Posterior cingulate gyrus (tissue), 11 donors: ENCODE measurements around the gene SORCS2.

Experiments used
- DNase-seq, 10 donors: peaks; one replicate each; pipeline versions ENCODE4 v3.0.0 to v3.0.0-alpha.2; 2020 to 2021; ENCODE audit warnings: mixed read lengths in 3 of 10
- intact Hi-C: fragments of 100-400 bp; cut with DNase I; formaldehyde crosslinking; loops from one replicate; pipeline ENCODE4 v1.15.1; 2023

The SORCS2 gene

DNA sequence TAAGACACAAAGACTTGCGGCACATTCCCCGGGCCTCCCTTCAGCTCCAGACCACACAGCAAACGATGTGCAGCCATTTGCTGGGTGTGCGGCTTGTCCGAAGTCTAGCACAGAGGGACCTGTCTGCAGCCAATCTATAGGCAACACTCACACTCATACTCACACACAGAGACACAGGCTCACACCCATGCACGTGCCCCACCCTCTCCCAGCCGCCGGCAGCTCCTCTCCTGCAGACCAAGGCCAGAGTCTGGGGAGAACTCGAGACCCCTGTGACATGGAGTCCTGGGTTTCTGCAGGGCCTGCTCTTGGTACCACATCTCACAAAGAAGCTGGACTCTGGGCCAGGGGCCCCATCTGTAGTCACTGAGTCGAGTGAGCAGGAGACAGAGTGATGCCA lies 487.8 kb downstream of the SORCS2 start:
- DNase-seq = peak in 3 of 10 donors; percentile 47 to 74 (median 65)
- intact Hi-C loops = no loop called here

DNA sequence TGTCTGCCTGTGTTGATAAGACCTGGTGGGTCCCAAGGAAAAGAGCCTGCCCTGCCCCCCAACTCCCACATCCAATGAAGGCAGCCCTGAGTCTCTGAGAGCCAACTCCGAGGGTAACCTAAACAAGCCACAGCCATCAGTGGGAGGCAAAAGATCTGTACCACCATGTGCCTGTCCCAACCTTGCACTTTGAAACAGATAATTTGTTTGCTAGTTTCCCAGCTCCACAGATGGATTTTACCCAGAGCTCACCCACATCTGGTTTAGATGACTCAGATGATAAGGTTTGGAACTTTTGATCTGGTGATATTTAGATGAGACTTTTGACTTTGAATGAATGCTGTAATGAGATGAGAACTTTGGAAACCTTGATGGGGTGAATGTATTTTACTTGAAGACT lies 488.4 kb downstream of the SORCS2 start:
- intact Hi-C loops = no loop called here
- DNase-seq = peak in 2 of 10 donors; percentile 26 to 59

DNA sequence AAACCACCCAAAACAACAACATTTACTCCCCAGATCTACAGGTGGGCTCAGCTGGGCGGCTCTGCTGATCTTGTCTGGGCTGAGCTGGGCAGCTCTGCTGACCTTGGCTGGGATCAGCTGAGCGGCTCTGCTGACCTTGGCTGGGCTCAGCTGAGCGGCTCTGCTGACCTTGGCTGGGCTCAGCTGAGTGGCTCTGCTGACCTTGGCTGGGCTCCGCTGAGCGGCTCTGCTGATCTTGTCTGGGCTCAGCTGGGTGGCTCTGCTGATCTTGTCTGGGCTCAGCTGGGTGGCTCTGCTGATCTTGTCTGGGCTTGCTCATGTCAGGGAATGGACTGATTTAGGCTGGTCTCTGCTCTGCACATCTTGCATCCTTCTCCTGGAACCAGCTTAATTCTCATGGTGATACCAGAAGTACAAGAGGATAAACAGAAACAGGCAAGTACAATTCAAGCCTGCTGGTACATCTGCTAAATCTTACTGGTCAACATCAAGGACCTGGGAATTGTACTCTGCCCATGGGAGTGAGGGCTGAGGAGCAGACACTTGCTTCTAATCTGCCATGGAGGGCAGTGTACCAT lies 490.9 kb downstream of the SORCS2 start:
- intact Hi-C loops = no loop called here
- DNase-seq = peak in 2 of 10 donors; percentile 23 to 44

DNA sequence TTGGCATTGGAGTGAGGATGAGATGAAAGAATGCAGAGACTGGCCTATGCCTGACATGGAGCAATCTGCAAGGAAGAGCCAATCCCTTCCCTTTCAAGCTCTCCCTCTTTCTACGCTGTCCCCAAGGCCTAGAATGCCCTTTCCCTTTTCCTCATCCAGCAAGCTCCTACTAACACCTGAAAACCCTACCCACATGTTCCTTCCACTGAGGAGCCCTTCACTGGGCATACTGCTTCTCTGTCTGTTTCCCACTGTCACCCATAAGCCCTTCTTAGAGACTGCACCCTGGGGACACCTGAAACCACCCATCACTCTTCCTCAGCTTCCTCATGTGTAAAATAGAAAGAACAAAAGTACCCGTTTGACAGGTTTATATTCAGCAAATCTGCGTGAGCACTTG lies 492.0 kb downstream of the SORCS2 start:
- intact Hi-C loops = no loop called here
- DNase-seq = peak in 1 of 10 donors; percentile 15

DNA sequence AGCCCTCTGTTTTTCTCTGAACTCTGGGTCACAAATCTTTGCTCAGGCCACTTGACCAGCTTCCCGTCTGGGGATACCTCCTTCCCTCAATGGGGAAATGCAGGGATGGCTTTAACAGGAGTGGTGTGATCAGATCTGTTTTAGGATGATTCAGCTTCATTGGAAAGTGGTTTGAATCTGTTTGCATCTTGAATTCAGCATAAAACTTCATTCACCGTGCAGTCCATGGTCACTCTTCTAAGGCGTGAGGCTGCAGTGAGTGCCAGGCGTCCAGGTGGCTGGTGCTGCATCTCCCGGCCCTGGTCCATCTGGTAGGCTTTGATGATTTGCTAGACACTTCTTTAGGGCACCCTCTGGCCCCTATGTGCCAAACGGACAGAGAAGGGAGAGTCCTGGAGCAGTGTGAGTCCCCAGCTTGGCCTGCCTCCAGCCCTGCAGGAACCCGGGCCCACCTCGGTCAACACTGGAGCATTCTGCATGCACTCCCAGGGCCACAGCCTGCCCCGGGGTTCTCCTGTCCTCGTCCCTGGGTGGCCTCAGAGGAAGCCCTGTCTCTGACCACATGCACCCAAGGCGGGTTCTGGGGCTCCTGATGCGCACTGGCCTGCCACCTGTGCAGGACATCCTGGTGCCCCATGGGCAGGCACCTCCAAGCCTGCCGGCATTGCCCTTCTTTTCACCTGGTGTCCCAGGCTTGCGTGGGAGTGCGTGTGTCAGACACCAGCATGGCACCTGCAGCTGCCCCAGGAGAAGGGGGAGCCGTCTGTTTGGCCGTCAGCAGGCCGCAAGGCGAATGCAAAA lies 493.9 kb downstream of the SORCS2 start:
- peak in 3 of 10 donors; percentile 49 to 81 (median 58) for DNase-seq
- intact Hi-C loops = no loop called here

DNA sequence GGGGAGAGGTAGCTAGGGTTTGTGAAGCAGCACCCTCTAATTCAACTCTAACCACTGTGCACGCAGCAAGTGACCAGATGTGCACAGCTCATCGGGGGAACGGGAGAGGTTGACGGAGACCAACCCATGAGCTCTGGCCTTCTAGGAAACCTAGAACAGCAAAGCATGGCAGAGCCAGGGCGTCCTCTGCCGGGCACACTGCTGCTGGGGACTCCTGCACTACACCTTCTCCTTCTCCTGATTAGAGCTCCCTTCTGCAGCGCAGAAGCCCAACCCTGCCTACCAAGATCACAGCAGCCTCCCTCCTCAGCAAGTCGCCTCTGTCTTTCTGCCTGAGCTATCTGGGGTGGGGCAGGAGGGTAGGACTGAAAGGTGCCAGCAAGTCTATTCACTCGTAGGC lies 494.7 kb downstream of the SORCS2 start:
- peak in 3 of 10 donors; percentile 42 to 60 (median 57) for DNase-seq
- intact Hi-C loops = no loop called here

DNA sequence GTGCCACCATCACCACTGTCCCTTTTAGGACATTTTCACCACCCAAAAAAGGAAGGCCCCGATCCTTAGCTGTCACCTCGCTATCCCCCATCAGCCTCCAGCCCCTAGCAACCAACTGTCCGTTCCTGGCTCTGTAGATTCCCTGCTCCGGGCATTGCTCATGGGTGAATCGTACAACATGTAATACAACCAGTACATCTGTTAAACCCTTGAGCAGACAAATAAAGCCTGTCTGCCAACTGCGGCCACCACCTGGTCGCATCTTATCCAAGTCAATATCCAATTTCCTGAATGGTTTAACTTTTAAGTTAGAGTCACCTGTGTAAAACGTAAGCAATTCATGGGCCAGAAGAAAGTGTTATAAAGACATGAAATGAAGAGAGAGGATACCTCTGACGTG lies 495.5 kb downstream of the SORCS2 start:
- intact Hi-C loops = no loop called here
- peak in 3 of 10 donors; percentile 19 to 39 (median 34) for DNase-seq

DNA sequence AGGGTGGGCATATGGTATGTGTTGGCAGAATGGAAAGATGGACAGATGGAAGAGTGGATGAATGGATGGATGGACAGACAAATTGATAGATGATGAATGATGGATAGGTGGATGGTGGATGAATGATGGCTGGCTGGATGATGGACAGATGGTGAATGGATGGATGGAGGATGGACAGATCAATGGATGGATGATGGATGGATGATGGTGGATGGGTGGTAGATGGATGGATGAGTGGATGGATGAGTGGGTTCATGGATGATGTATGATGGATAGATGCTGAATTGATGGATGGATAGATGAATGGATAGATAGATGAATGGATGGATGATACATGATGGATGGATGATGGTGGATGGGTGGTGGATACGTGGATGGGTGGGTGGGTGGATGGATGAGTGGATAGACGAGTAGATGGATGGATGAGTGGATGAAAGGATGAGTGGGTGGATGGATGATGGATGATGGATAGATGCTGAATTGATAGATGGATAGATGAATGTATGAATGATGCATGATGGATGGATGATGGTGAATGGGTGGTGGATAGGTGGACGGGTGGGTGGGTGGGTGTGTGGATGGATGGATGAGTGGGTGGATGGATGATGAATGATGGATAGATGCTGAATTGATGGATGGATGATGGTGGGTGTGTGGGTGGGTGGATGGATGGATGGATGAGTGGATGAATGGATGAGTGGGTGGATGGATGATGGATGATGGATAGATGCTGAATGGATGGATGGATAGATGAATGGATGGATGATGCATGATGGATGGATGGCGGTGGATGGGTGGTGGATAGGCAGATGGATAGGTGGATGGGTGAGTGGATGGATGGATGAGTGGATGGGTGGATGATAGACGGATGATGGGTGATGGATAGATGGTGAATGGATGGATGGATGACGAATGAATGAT lies 497.7 kb downstream of the SORCS2 start:
- DNase-seq = peak in 1 of 10 donors; percentile 2
- intact Hi-C loops = no loop called here

DNA sequence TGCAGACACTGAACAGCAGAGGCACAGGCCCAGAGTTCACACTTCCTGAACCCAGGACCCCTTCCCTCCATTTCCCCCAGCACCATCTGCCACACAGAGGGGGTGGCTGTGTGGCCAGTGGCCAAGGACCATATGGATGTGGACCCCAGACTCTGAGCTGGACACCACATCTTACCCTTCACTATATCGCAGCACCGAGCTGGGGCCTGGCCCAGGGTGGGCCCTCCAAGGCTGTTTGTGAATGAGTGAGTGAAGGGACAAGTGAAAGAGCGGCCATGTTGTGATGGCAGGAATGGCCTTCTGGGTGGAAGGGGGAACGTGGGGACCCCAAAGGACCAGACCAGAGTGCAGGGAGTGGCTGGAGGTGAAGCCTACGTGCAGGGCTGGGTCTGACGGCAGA lies 498.7 kb downstream of the SORCS2 start:
- intact Hi-C loops = no loop called here
- peak in 3 of 10 donors; percentile 54 to 57 (median 57) for DNase-seq

DNA sequence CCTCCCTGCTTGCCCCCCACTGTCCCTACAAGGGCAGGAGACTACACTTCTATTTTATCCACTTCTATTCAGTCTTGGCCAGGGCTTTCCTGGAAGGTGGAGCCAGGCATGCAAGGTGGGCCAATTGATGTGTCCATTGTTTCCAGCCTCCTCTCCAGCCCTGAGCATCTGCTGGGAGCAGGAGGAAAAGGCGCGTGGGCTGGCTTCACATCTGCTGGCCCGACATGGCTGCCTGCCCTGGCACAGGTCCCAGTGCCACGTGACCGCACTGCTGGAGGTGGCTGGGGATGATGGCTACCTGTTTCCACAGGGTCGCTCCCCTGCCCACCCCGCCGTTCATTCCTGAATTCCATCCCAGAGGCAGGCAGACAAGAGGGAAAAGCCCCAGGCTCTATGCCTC lies 499.6 kb downstream of the SORCS2 start:
- peak in 5 of 10 donors; percentile 23 to 85 (median 82) for DNase-seq
- intact Hi-C loops = no loop called here

DNA sequence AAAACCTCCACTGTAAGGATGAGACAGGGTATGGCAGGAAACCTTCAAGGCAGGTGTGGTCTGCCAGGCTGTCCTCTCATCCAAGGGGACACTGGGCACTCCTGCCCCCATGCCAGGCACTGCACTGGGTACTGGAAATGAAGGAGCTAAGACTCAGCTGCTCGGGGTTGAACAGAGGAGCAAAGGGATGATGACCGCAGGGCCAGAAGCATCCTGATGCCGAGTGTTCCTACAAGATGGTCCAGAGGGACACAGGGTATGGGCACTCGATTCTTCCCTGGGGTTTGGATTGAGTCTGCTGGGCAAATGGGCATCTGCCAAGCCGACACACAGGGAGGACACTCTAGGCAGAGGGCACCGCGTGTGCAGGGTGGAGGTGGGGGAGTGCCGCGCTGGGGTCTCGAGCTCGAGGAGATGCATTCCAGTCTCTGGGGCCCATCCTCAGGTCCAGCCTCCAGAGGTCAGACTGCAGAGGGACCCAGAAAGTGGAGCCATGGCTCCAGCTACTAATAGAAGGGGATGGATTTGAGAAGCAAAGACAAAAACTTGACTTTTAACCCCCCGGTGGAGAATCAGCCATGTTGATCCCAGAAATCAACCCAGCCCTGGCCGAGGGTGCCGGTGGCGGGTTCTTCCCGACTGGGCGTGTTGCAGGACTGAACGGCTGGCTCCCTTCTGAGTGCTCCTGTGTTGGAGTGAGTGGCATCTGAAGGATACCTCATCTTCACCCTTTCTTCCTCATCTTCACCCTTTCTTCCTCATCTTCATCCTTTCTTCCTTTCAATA lies 500.3 kb downstream of the SORCS2 start:
- intact Hi-C loops = no loop called here
- peak in 3 of 10 donors; percentile 52 to 71 (median 55) for DNase-seq

DNA sequence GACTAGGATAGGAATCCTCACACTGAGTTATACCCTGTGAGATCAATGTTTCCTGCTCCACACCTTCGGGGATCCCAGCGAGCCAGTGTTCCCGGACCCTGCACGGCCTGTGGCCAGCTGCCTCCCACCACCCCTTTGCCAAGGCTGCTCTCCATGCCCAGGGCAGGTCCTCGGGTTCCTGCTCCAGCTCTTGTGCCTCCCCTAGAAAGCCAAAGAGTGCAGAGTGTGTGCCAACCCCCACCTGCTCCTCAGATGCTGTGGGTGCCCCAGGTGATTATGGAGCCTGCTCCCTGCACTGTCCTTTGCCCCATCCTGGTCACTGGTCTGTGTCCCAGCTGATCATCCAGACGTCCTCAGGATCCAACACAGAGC lies 500.9 kb downstream of the SORCS2 start:
- peak in 3 of 10 donors; percentile 30 to 56 (median 52) for DNase-seq
- intact Hi-C loops = no loop called here

DNA sequence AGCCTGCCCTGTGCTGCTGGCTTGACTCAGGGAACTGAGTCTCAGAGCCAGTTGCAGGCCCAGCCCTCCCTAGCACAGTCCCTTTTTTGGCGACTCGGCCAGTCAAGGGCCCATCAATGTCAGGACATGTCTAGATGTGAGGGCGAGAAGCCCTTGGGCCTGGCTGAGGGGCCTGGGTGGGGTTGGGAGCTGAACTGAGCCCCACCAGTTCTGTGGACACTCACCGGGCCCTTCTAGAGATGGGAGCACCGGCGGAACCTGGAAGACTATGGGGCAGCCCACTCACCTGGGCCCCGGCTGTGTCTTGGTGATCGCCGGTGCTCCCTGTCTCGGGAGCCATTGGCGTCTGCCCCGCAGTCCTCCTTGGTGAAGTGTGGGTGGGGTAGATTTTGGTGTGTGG lies 501.4 kb downstream of the SORCS2 start:
- DNase-seq = peak in 4 of 10 donors; percentile 19 to 79 (median 56)
- intact Hi-C loops = no loop called here

DNA sequence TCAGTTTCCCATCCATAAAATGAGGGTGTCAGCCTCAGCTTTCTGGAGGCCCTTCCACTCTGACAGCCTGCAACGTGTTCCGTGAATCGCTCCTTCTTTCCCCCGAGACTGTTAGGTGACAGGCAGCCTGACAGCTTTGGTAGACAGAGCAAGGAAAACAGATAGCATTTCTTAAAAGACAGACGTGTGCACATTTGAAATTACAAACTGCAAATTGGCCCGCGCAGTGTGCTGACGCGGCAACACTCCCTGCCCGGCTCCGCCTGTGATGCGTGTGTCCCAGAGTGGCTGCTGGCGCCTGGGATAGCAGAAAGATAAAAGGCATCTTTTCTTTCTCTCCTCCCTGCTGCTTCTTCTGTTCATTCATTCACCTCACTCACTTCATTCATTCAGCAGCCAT lies 502.0 kb downstream of the SORCS2 start:
- intact Hi-C loops = no loop called here
- DNase-seq = peak in 4 of 10 donors; percentile 19 to 90 (median 76)

DNA sequence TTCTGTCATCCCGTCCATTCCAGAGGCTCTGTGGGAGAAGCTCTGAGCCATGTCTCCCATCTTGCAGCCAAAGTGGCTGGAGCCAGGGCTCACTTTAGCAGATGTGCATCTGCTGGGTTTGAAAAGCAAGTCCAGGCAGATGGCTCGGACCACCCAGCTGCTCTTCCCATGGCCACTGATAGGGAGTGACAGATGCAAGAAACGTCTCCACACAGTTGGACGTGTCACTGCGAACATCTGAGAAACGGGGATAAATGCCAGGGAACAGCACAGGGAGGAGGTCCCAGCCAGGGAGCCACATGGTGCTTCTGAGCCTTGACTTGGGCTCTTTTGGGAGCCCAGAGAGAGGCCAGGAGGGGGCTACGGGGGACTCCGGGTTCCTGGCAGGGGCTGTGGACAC lies 505.0 kb downstream of the SORCS2 start:
- intact Hi-C loops = no loop called here
- DNase-seq = peak in 2 of 10 donors; percentile 9 to 34

DNA sequence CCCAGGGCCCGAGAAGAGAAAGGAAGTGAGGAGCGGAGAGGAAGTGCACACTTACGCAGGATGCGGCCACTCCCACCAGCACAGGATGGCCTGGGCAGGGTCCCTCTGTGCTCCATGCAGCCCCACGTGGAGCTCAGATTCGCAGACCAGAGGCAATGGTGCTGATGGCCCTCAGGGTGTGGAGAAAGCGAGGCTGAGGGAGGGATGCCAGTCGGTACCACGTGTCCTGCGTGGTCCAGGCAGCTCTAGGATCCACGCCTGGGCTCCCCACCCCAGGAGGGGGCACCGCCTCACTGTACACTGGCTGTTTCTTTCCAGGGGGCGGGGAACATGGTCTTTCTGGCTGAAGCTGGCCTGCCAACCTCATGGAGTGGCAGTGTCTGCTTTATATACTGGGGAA lies 505.5 kb downstream of the SORCS2 start:
- peak in 2 of 10 donors; percentile 49 to 52 for DNase-seq
- intact Hi-C loops = no loop called here

DNA sequence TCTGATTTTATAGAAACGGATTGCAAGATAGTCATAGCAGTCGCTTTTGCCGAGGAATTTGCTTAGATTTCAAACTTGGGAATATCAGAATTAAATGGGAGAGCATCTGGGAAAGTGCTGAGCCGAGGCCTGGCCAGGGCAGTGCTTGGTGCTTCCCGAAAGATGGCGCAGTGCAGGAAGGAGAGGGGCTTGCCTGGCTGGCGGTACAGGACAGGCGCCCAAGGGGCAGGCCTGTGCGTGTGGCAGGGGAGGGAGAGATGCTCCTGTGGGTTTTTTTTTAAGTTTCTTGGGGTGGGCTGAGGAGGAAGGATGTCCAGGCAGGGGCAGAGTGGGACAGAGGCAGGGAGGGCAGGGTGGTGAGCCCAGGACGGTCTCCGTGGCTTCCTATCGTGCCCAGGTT lies 506.2 kb downstream of the SORCS2 start:
- intact Hi-C loops = no loop called here
- DNase-seq = peak in 1 of 10 donors; percentile 39

DNA sequence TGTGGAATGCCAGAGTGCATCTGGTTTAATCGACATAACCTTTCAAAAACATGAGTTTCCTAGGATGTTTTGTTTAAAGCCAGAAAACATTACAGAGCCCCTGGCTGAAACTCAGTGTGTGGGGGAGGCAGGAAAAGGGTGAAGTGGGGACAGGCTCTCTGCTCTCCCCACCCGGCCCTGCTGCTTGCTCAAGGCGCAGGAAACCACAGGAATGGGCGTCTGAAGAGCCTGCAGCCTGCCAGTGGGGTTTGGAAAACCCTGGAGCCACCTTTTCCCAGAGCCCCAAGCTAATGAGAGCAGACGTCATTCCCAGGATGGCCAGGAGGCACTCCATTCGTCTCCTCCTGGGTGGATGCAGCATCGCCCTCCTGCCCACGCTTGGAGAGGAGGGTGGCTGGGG lies 506.7 kb downstream of the SORCS2 start:
- DNase-seq = peak in 1 of 10 donors; percentile 50

DNA sequence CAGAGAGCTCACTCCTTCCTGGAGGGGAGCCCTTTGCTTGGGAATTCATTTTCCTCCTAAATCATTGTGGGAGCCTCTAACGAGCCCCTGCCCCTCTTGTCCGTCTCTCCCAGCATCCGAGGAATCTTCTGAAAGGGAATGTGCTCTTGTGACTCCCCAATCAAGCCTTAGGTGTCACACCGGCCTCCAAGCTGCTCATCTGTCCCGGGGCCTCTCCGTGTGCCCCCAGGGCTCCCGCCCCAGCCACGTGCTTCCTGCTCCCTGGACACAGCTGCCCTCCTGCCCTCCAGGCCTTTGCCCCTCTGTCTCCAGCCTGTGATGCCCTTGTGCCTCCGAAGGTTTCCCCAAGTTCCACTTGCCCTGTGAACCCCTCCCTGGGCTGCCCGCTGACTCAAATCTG lies 507.5 kb downstream of the SORCS2 start:
- intact Hi-C loops = no loop called here

More for the DNA sequence above, 506.7 kb downstream of the SORCS2 start:
- intact Hi-C loops = no loop called here

DNA sequence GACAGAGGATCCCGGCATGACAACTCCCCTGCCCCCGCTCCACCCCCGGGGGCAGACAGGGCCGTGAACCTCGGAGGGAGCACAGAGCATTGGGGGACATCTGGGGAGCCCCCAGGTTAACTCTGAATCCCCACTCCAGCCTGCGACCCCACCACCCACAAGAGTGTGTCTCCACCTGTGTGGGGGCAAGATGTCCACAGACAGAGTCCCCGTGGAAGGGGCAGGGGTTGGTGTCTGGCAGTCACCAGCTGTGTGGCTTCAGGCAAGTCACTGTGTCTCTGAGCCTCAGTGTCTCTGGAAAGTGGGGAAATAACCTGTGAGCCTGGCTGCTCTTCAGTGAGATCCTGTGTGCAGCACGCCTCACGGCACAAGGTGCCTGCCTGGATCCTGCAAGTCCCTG lies 508.3 kb downstream of the SORCS2 start:
- intact Hi-C loops = no loop called here
- DNase-seq = peak in 1 of 10 donors; percentile 55

More for the DNA sequence above, 507.5 kb downstream of the SORCS2 start:
- peak in 1 of 10 donors; percentile 32 for DNase-seq
